Kidney (tissue), 14 donors: ENCODE measurements around the gene TRAF1. TPM values are rescaled to one million over a fixed set of nuclear protein-coding genes. Genes with fewer than 3 reads are reported as not detected.

Source experiments
- DNase-seq, 5 donors: peaks; one replicate each; pipeline ENCODE4 v3.0.0-alpha.2; 2013 to 2020
- FAIRE-seq: peaks from 2 replicates; lab custom pipeline; 2012; peaks lifted over from hg19 to GRCh38; lab: Jason Lieb, UNC
- H3K27ac ChIP-seq, 2 donors: one replicate each; pipeline ENCODE4 v1.7.0; 2013; ENCODE audit warnings: low read depth in 2 of 2, low read length in 2 of 2, inconsistent platforms in 1 of 2
- H3K27me3 ChIP-seq: one replicate; pipeline ENCODE4 v1.7.1; 2013; ENCODE audit warnings: low read length, inconsistent platforms; ENCODE audit not compliant: control insufficient read depth, insufficient read depth
- H3K36me3 ChIP-seq, 3 donors: one replicate each; pipeline versions ENCODE4 v1.7.0 to v1.7.1; 2013; ENCODE audit warnings: low read length in 3 of 3, control low read depth in 1 of 3, inconsistent platforms in 1 of 3; ENCODE audit not compliant: insufficient read depth in 3 of 3, control insufficient read depth in 2 of 3
- H3K4me1 ChIP-seq, 3 donors: one replicate each; pipeline versions ENCODE4 v1.7.0 to v1.7.1; 2013; ENCODE audit warnings: low read length in 3 of 3, inconsistent platforms in 1 of 3, low read depth in 1 of 3; ENCODE audit not compliant: control insufficient read depth in 2 of 3, insufficient read depth in 2 of 3
- H3K4me3 ChIP-seq, 3 donors: one replicate each; pipeline versions ENCODE4 v1.7.0 to v1.8.1; 2013; ENCODE audit warnings: low read length in 3 of 3, control low read depth in 1 of 3, inconsistent platforms in 1 of 3
- H3K9ac ChIP-seq, 3 donors: one replicate each; pipeline versions ENCODE4 v1.7.0 to v1.7.1; 2013; ENCODE audit warnings: low read length in 3 of 3, control low read depth in 1 of 3, inconsistent platforms in 1 of 3
- H3K9me3 ChIP-seq, 3 donors: one replicate each; pipeline versions ENCODE4 v1.7.0 to v1.7.1; 2013; ENCODE audit warnings: low read length in 3 of 3, control low read depth in 1 of 3, inconsistent platforms in 1 of 3; ENCODE audit not compliant: control insufficient read depth in 2 of 3, insufficient read depth in 1 of 3
- CTCF ChIP-seq: IDR thresholded peaks from 3 replicates; pipeline ENCODE4 v1.5.1; 2012; ENCODE audit warnings: mild to moderate bottlenecking, moderate library complexity, borderline replicate concordance; ENCODE audit not compliant: insufficient read depth; ENCODE audit errors: extremely low read depth
- intact Hi-C: fragments of 100-400 bp; cut with DNase I; formaldehyde crosslinking; loops from one replicate; pipeline ENCODE4 v1.11.1; 2022
- polyA plus RNA-seq: library from polyadenylated mRNA; stranded (reverse); fragments of 350-450 nt; fragmentation: Illumina TruSeq; extraction: RNeasy Lipid Tissue Mini Kit (QIAGEN cat#74804); gene quantifications from one replicate; pipeline ENCODE4 v1.2.3, GENCODE V29; 2014; ENCODE audit warnings: low read depth, low replicate concordance; ENCODE audit not compliant: insufficient read depth
- total RNA-seq: library from RNA; stranded (reverse); fragmentation: NEBNext Ultra II Directional; extraction: Animal tissue kit (Norgen Biotek cat#: 25700); gene quantifications from one replicate; pipeline ENCODE4 v1.2.1, GENCODE V29; 2021
- donor health status: control.
- donor health status: control.
- donor health status: control.
- donor health status: control.
- donor health status: control.
- donor health status: DM: yes; HTN: yes; CAD: no.
- donor health status: Normal renal cell carcinoma (clear cell type).

TRAF1 gene
- total and polyA plus RNA-seq, 2 donors from 2014 or later = 3.1 to 10.9 TPM

- no peak for TF ChIP-seq CTCF
Measured at GRCh38 chr9:120894321-120895148, 32.1 kb downstream of the TRAF1 start.

GRCh38 chr9:120893611-120894307, 32.8 kb downstream of the TRAF1 start:
- no peak overlapping the region for H3K9ac ChIP-seq
- no peak for TF ChIP-seq CTCF
- no peak overlapping the region for H3K4me3 ChIP-seq
- DNase-seq (no peak), FAIRE-seq (no peak)
- no peak overlapping the region for H3K27ac ChIP-seq
- H3K36me3 ChIP-seq = no peaks in the 10 kb centered on the region
- H3K4me1 ChIP-seq = no peaks in the 10 kb centered on the region
- intact Hi-C loops = no loop called here
- H3K9me3 ChIP-seq = no peaks in the 10 kb centered on the region
- no peaks in the 10 kb centered on the region for H3K27me3 ChIP-seq

More at GRCh38 chr9:120894321-120895148, 32.1 kb downstream of the TRAF1 start:
- no peaks in the 10 kb centered on the region for H3K9me3 ChIP-seq
- H3K27me3 ChIP-seq = no peaks in the 10 kb centered on the region
- peak overlapping the region in 1 of 3 donors; percentile 33 for H3K4me3 ChIP-seq
- H3K4me1 ChIP-seq = no peaks in the 10 kb centered on the region
- DNase-seq (peak in 3 of 5 donors; percentile 51 to 81 (median 65)), FAIRE-seq (no peak)
- H3K9ac ChIP-seq = no peak overlapping the region
- no peak overlapping the region for H3K27ac ChIP-seq
- intact Hi-C loops = no loop called here
- H3K36me3 ChIP-seq = no peaks in the 10 kb centered on the region

GRCh38 chr9:120892748-120893610, 33.6 kb downstream of the TRAF1 start:
- H3K4me3 ChIP-seq = no peak overlapping the region
- DNase-seq (no peak), FAIRE-seq (no peak)
- H3K27ac ChIP-seq = no peak overlapping the region
- no peak for TF ChIP-seq CTCF
- H3K9me3 ChIP-seq = no peaks in the 10 kb centered on the region
- no peaks in the 10 kb centered on the region for H3K27me3 ChIP-seq
- no peak overlapping the region for H3K9ac ChIP-seq
- H3K4me1 ChIP-seq = no peaks in the 10 kb centered on the region
- no peaks in the 10 kb centered on the region for H3K36me3 ChIP-seq
- intact Hi-C loops = no loop called here
